GM19467 (cell line): ENCODE measurements around the gene ADAMTS8.

ENCODE experiments used
- ATAC-seq: cut with Tn5 transposase; IDR thresholded peaks from one replicate; pipeline ENCODE4 v1.9.1; 2021; ENCODE audit warnings: mild to moderate bottlenecking, moderate library complexity; ENCODE audit not compliant: unreplicated experiment

The ADAMTS8 gene

GRCh38 chr11:130358398-130358797, 70.0 kb downstream of the ADAMTS8 start:
- ATAC-seq, result no peak
